Measurements from ENCODE around the gene FOXJ1. TPM values are rescaled to one million over a fixed set of nuclear protein-coding genes. Genes with fewer than 3 reads are reported as not detected.
A peak's percentile ranks its signal among the peaks of the same experiment; 100 is the strongest.

FOXJ1 gene
- total and polyA plus RNA-seq, 2 of the 8 experiments (the other 6 are each of a cell fraction or from before 2014, with no cell fraction given), result 4.7 to 5.4 TPM

DNA sequence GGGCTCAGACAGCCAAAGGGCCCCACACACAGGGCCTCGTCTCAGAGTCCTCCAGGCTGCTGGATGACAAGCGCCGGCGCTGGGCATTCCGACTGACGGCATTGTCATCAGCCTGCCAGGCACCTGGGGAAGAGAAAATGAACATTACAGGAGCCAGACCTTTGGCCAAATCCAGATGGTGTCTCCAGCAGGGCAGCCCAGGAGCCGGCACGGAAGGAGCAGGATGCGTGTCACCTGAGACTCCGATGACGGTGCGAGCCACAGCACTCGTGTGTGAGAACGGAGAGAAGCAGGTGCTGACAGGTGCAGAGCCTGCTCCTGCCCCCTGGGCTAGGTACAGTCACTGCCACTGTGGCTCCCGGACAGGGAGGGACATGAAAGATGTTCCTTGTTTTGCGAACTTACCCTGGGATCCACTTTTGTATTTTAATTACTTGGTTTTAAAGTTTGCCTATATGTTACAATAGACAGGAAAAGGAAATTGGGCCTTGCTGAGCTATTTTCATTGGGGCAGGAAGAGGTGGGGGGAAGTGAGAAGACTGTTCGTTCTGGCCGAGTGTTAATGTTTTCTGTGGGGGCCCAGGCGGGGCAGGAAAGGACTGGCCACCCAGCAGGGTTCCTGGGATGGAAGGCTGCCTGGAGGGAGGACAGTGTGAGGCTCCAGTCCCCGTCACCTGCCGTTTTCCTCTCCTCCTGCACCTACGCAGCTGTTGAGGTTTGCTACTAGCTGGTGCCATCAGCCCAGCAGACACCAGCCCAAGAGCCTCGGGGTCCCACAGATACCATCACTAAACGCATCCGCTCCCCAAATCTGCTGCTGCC, 4.4 kb upstream of the FOXJ1 start:
- H3K9me3 ChIP-seq (ENCODE audit: insufficient read depth in 2 of 2, low read depth in 1 of 2, low read length in 1 of 2), result no peaks in the 10 kb centered on the region
- H3K23me2 ChIP-seq (ENCODE audit: low read depth, low read length), result peaks cover 9% of the 10 kb centered on the region
- no peak overlapping the region for H3K27ac ChIP-seq (ENCODE audit: low read depth, low read length)
- no peak overlapping the region for H2BK120ac ChIP-seq (replicated peaks; ENCODE audit: low read depth, low read length)
- POLR2A ChIA-PET (ENCODE audit: partially characterized antibody), result interaction anchor here (0.6 to 7.5 kb wide), 4 partner anchors 10 to 38 kb away, joined by 3 to 64 read pairs (median 3); no protein-coding TSS in a partner anchor
- H2BK12ac ChIP-seq (ENCODE audit: low read depth, low read length), result peak overlapping the region; percentile 68; the same call in 1 of the 2 replicates
- no peak for DNase-seq (ENCODE audit: low read depth in 1 of 2, low spot score in 2 of 2)
- no peak overlapping the region for H3K56ac ChIP-seq (replicated peaks; ENCODE audit: insufficient read length, low read depth, low read length)
- H3K4me3 ChIP-seq (ENCODE audit: extremely low read depth in 1 of 4, insufficient read depth in 2 of 4, low read depth in 3 of 4, low read length in 4 of 4), result no peak overlapping the region
- H3K36me3 ChIP-seq (ENCODE audit: control insufficient read depth in 2 of 4, insufficient read depth in 4 of 4, low read length in 3 of 4), result no peaks in the 10 kb centered on the region
- no peaks in the 10 kb centered on the region for H3K79me1 ChIP-seq (ENCODE audit: low read depth, low read length)
- FAIRE-seq, result no peak
- no peak overlapping the region for H3K4ac ChIP-seq (replicated peaks; ENCODE audit: insufficient read length, low read depth, low read length)
- 0 out of 2 replicates have a peak overlapping the region, but pooled peaks have one; percentile 35 for H2BK20ac ChIP-seq (ENCODE audit: low read length)
- H3K4me2 ChIP-seq (ENCODE audit: insufficient read depth in 1 of 2, low read depth in 2 of 2, low read length in 2 of 2), result peak overlapping the region in 1 of 2 experiments; percentile 5; a peak in 1 of 4 replicates
- H2BK15ac ChIP-seq (ENCODE audit: low read length), result 0 out of 2 replicates have a peak overlapping the region, but pooled peaks have one; percentile 25
- H4K20me1 ChIP-seq (replicated peaks in 1 of 2; ENCODE audit: control insufficient read depth in 1 of 2, insufficient read depth in 2 of 2, low read length in 2 of 2), result no peaks in the 10 kb centered on the region
- H3K23ac ChIP-seq (ENCODE audit: insufficient read length), result no peak overlapping the region
- no peak overlapping the region for H3K14ac ChIP-seq (ENCODE audit: insufficient read length)
- H4K5ac ChIP-seq (ENCODE audit: insufficient read length, low read depth, low read length), result no peak overlapping the region
- H3K18ac ChIP-seq (ENCODE audit: extremely low read depth, low read length), result 0 out of 2 replicates have a peak overlapping the region, but pooled peaks have one; percentile 40
- H3K79me2 ChIP-seq (ENCODE audit: control insufficient read depth in 1 of 2, insufficient read depth in 2 of 2, low read length in 2 of 2), result no peaks in the 10 kb centered on the region
- WGBS, 2 experiments (ENCODE audit: extremely low coverage in 1 of 2, insufficient coverage in 1 of 2, insufficient read length in 1 of 2, insufficient replicate concordance in 2 of 2, low coverage in 1 of 2, low lambda C conversion rate in 2 of 2, missing lambda C conversion rate in 1 of 2), result 75% methylated on average over 25 of the region's 25 CpGs; no CpG with 5 or more reads in 1 of the 2 experiments
- peaks cover 3 to 27% (median 23%) of the 10 kb centered on the region in 4 experiments for H3K27me3 ChIP-seq (replicated peaks in 1 of 4; ENCODE audit: control insufficient read depth in 3 of 4, extremely low read depth in 1 of 4, insufficient read depth in 3 of 4, low read length in 3 of 4)
- H3K9ac ChIP-seq (replicated peaks in 1 of 4; ENCODE audit: extremely low read depth in 1 of 4, low read depth in 3 of 4, low read length in 3 of 4), result no peak overlapping the region
- peak overlapping the region; percentile 60; the same call in 1 of the 2 replicates for H2AK5ac ChIP-seq (ENCODE audit: low read depth, low read length)
- CTCF ChIA-PET (ENCODE audit: partially characterized antibody), result interaction anchor here (0.5 to 24.4 kb wide), 7 partner anchors 10 to 221 kb away, joined by 3 to 778 read pairs (median 5); partner anchors contain the start of gene EXOC7
- no peak overlapping the region for H2AFZ ChIP-seq (ENCODE audit: low read length)
- H4K8ac ChIP-seq (ENCODE audit: extremely low read depth, insufficient read depth, low read length), result peak overlapping the region; percentile 20; the same call in 1 of the 2 replicates
- H3K4me1 ChIP-seq (replicated peaks in 1 of 4; ENCODE audit: control insufficient read depth in 3 of 4, insufficient read depth in 4 of 4, low read length in 3 of 4), result peaks cover 17 to 25% (median 20%) of the 10 kb centered on the region in 4 experiments
- H4K91ac ChIP-seq (replicated peaks; ENCODE audit: insufficient read length, low read length), result peak overlapping the region; percentile 10
- peak overlapping the region; percentile 57; the same call in 1 of the 2 replicates for H2BK5ac ChIP-seq (ENCODE audit: low read depth, low read length)
- no peak for TF ChIP-seq RXRA (IDR thresholded peaks at IDR 0.05; ENCODE audit: insufficient read depth, low read depth, low read length)
- no peak for TF ChIP-seq RFX5 (IDR thresholded peaks at IDR 0.05; ENCODE audit: borderline replicate concordance, low read depth, low read length)
- no peak for TF ChIP-seq KDM5A (IDR thresholded peaks at IDR 0.05; ENCODE audit: low read length)
- no peak for TF ChIP-seq CEBPB (IDR thresholded peaks at IDR 0.05; ENCODE audit: low read depth, low read length)
- no peak for TF ChIP-seq RNF2 (IDR thresholded peaks at IDR 0.05; ENCODE audit: borderline replicate concordance, low read depth, low read length, missing control alignments, poor library complexity, severe bottlenecking)
- no peak for TF ChIP-seq CTBP2 (IDR thresholded peaks at IDR 0.05; ENCODE audit: borderline replicate concordance, insufficient read depth, insufficient read length, low read length)
- TF ChIP-seq CBX8 (IDR thresholded peaks at IDR 0.05; ENCODE audit: borderline replicate concordance, low read depth, low read length), result no peak
- TF ChIP-seq TEAD4 (IDR thresholded peaks at IDR 0.05; ENCODE audit: low read depth, low read length), result no peak
- TF ChIP-seq JUN (IDR thresholded peaks at IDR 0.05; ENCODE audit: low read depth, low read length), result no peak
- TF ChIP-seq BRCA1 (IDR thresholded peaks at IDR 0.05; ENCODE audit: low read depth, low read length), result no peak
- TF ChIP-seq FOSL1 (IDR thresholded peaks at IDR 0.05; ENCODE audit: insufficient read depth, low read depth, low read length), result no peak

Data from H1 (cell line).